Activated CD8-positive, alpha-beta T cell treated with anti-CD3 and anti-CD28 coated beads for 36 hours (primary cell): ENCODE results near the gene VPS26A. TPM values are rescaled to one million over a fixed set of nuclear protein-coding genes. Genes with fewer than 3 reads are reported as not detected.

ENCODE experiments used
- ATAC-seq: fragments of 200-7000 bp; cut with Tn5 transposase; one replicate; pipeline ENCODE4 v1.10.0; 2021; ENCODE audit warnings: mild to moderate bottlenecking, moderate library complexity
- CTCF ChIA-PET: fragments of 350-600 bp; sonication (Branson Sonifier 250); formaldehyde crosslinking; loops from one replicate; lab custom pipeline; 2021; ENCODE audit warnings: antibody characterized with exemption; lab: Charles Lee
- POLR2A ChIA-PET: fragments of 350-600 bp; sonication (Branson Sonifier 250); formaldehyde crosslinking; loops from one replicate; lab custom pipeline; 2021; ENCODE audit warnings: antibody characterized with exemption; lab: Charles Lee
- DNase-seq: peaks from one replicate; pipeline ENCODE4 v3.0.0-alpha.2; 2020
- H3K27ac Mint-ChIP-seq: one replicate; pipeline ENCODE4 v1.8.0; 2021; ENCODE audit warnings: mild to moderate bottlenecking, mixed read lengths
- H3K27me3 Mint-ChIP-seq: one replicate; pipeline ENCODE4 v1.8.0; 2021; ENCODE audit warnings: mixed read lengths
- H3K36me3 Mint-ChIP-seq: one replicate; pipeline ENCODE4 v1.8.0; 2021; ENCODE audit warnings: low read depth, mixed read lengths
- H3K4me1 Mint-ChIP-seq: one replicate; pipeline ENCODE4 v1.8.0; 2021; ENCODE audit warnings: low read depth, mixed read lengths
- H3K4me3 Mint-ChIP-seq: one replicate; pipeline ENCODE4 v1.8.0; 2021; ENCODE audit warnings: mild to moderate bottlenecking, moderate library complexity, mixed read lengths
- H3K9me3 Mint-ChIP-seq: one replicate; pipeline ENCODE4 v1.8.0; 2021; ENCODE audit warnings: mixed read lengths
- CTCF ChIP-seq: fragments of 200-600 bp; IDR thresholded peaks from one replicate; pipeline ENCODE4 v1.8.0; 2022; ENCODE audit warnings: antibody characterized with exemption, mild to moderate bottlenecking
- intact Hi-C: fragments of 100-400 bp; cut with micrococcal nuclease; formaldehyde crosslinking; loops from one replicate; pipeline ENCODE4 v1.10.0; 2022
- total RNA-seq, 2 experiments: library from RNA; stranded (reverse); gene quantifications; one replicate each; pipeline ENCODE4 v1.2.3, GENCODE V29; 2021

Gene VPS26A
- total RNA-seq, 2 experiments from 2014 or later = 33.1 to 34.5 TPM

- H3K4me1 Mint-ChIP-seq = peaks cover 36% of the 10 kb centered on the region
- intact Hi-C loops = loop anchor here (5.0 kb wide), 1 partner anchor 42 kb away; the partner anchor contains the start of gene HKDC1
- no peaks in the 10 kb centered on the region for H3K9me3 Mint-ChIP-seq
Observed at GRCh38 chr10:69179743-69180524, 56.0 kb downstream of the VPS26A start, which contains the start of gene SUPV3L1. SUPV3L1 (plus strand) TSS chr10:69180234; CDS start chr10:69180292, 58 bp downstream.

GRCh38 chr10:69180525-69181204 is 56.7 kb downstream of the VPS26A start:
- DNase-seq (peak; percentile 64), ATAC-seq (peak; percentile 4)
- peaks cover 9% of the 10 kb centered on the region for H3K36me3 Mint-ChIP-seq
- TF ChIP-seq CTCF = no peak
- POLR2A ChIA-PET = interaction anchor here (0.7 to 1.5 kb wide), 6 partner anchors 15 to 1050 kb away, joined by 3 to 11 read pairs (median 4); partner anchors contain the start of gene DDX21
- CTCF ChIA-PET = interaction anchor here (0.6 to 1.0 kb wide), 2 partner anchors 9 to 115 kb away, joined by 3 to 4 read pairs; no protein-coding TSS in a partner anchor
- intact Hi-C loops = no loop called here
- no peaks in the 10 kb centered on the region for H3K27me3 Mint-ChIP-seq
- peak overlapping the region; percentile 100 for H3K27ac Mint-ChIP-seq
- H3K4me3 Mint-ChIP-seq = peak overlapping the region; percentile 84
- no peaks in the 10 kb centered on the region for H3K9me3 Mint-ChIP-seq
- peaks cover 40% of the 10 kb centered on the region for H3K4me1 Mint-ChIP-seq

More at GRCh38 chr10:69179743-69180524, 56.0 kb downstream of the VPS26A start, which contains the start of gene SUPV3L1:
- Mint-ChIP-seq H3K36me3 (peaks cover 9% of the 10 kb centered on the region), H3K4me3 (peak within 1 kb of the TSS; percentile 84), H3K27ac (peak within 1 kb of the TSS; percentile 100), H3K27me3 (no peaks in the 10 kb centered on the region)
- CTCF ChIA-PET = interaction anchor here (0.6 to 1.0 kb wide), 2 partner anchors 10 to 114 kb away, joined by 3 to 4 read pairs; no protein-coding TSS in a partner anchor
- TF ChIP-seq CTCF = no peak
- POLR2A ChIA-PET = interaction anchor here (0.6 to 1.5 kb wide), 9 partner anchors 16 to 1051 kb away, joined by 3 to 11 read pairs (median 4); partner anchors contain the start of genes DDX21 and SRGN
- DNase-seq = peak; percentile 96
- peak; percentile 91 for ATAC-seq

GRCh38 chr10:69181433-69181832 is 57.5 kb downstream of the VPS26A start:
- peak overlapping the region; percentile 100 for H3K27ac Mint-ChIP-seq
- no peak for TF ChIP-seq CTCF
- DNase-seq = no peak
- POLR2A ChIA-PET = interaction anchor here (0.6 kb wide), 1 partner anchor 89 kb away, joined by 6 read pairs; no protein-coding TSS in a partner anchor
- intact Hi-C loops = no loop called here
- CTCF ChIA-PET = no interaction called here
- peak overlapping the region; percentile 84 for H3K4me3 Mint-ChIP-seq
- no peak for ATAC-seq
- no peaks in the 10 kb centered on the region for H3K9me3 Mint-ChIP-seq
- peaks cover 11% of the 10 kb centered on the region for H3K36me3 Mint-ChIP-seq
- peaks cover 40% of the 10 kb centered on the region for H3K4me1 Mint-ChIP-seq
- H3K27me3 Mint-ChIP-seq = no peaks in the 10 kb centered on the region

- ATAC-seq = no peak
- TF ChIP-seq CTCF = no peak
- Mint-ChIP-seq H3K4me1 (peaks cover 40% of the 10 kb centered on the region), H3K36me3 (peaks cover 13% of the 10 kb centered on the region), H3K27me3 (no peaks in the 10 kb centered on the region), H3K4me3 (no peak overlapping the region), H3K27ac (no peak overlapping the region), H3K9me3 (no peaks in the 10 kb centered on the region)
- no peak for DNase-seq
- POLR2A ChIA-PET = interaction anchor here (0.6 to 1.0 kb wide), 2 partner anchors 28 to 89 kb away, joined by 4 to 6 read pairs; no protein-coding TSS in a partner anchor
- intact Hi-C loops = no loop called here
- CTCF ChIA-PET = no interaction called here
Observed at GRCh38 chr10:69182005-69182404, 58.0 kb downstream of the VPS26A start.
